IPS DF 19.7 (cell line): ENCODE results near the gene ZNF700.
"Not testable (repeated sequence)": the region's sequence is repeated elsewhere in the genome, so short reads cannot be mapped to it uniquely, and the experiment has no call there.

ENCODE experiments used
- DNase-seq: peaks from one replicate; pipeline ENCODE4 v3.0.0-alpha.2; 2013; ENCODE audit warnings: low read depth, low spot score

ZNF700 gene

DNA sequence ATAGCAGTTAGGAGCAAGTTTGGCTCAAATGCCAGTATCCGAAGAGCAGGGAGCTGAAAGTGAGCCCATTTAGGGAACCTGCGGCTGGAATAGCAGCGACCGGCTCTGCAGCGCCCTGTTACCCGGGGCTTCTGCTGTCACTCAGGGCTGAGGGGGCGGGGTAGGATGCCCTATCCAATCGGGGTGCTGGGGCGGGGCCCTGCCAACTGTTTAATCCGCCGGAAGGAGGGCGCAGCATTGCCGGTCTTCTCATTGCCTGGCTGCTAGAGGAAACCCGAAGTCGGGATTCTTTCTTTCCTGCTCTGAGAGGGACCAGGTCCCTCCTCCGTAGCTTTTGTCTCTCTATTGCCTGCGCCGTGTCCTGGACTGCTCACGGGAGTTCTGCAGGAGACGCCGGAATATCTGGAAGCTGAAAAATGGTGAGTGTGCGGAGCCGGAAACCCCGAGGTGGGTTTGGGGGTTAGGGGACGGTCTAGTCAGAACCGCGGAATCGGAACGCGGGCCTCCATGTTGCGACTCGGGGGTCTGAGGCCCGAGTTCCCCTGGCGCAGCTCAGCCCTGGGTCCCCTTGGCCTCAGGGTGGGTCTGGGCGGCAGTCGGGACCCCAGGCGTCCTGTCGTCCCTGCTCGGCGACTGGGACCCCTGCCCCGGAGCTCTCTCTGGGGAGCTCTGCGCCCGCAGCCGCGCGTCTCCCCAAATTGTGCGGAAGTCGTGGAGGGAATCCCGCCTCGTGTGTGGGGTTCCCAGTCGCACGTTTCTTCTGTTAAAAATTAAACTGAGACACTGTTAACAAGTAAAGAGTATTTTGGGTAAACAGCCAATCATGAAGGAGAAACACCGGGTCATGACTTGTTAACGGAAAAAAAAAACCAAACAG lies 62.7 kb downstream of the ZNF700 start:
- DNase-seq = no peak

DNA sequence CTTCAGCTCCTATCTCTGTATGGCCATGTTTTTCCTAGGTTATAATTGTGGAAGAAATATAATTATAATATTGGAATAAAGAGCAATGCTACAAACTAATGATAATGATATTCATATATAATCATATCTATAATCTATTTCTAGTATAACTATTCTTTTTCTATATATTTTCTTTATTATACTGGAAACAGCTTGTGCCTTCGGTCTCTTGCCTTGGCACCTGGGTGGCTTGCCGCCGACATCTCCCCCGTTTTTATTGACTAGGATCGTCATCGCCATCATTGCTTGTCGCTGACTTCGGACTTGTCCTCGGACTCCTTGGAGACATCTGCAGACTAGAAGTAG lies 64.2 kb downstream of the ZNF700 start:
- no peak for DNase-seq

DNA sequence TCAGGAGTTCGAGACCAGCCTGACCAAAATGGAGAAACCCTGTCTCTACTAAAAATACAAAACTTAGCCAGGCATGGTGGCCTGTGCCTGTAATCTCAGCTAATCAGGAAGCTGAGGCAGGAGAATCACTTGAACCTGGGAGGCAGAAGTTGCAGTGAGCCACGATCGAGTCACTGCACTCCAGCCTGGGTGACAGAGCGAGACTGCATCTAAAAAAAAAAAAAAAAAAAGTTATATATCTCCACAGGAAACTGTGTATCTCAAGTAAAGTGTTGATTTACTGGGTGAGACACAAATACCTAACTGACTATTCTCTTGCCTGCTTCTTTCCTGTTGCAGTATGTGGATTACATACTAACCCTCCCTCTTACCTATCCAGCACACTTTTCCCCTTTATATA lies 67.0 kb downstream of the ZNF700 start:
- DNase-seq = not testable (repeated sequence)

DNA sequence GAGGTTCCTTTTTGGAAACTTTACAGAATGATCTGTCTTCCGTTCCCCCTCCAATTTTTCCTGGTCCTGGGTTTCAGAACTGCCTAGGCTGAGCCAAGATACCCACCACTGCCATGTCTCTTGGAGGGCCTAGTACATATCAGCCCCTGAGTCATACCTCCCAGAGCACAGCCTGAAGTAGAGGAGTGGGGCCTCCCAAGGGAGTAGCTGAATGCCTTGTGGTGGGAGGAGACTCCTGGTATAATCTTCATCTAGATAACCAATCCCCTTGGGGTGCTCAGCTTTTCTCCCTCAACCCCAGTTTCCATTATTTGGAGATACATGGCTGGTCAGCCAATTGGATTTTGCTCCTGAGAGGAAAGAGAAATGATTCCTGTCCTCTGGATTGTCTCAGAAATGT lies 70.3 kb downstream of the ZNF700 start:
- no peak for DNase-seq
